Fibroblast of lung (primary cell): ENCODE data around the gene SLC6A13.
"Not testable (repeated sequence)": the region's sequence is repeated elsewhere in the genome, so short reads cannot be mapped to it uniquely, and the experiment has no call there.

ENCODE experiments used
- EZH2 ChIP-seq: IDR thresholded peaks from 2 replicates; pipeline ENCODE4 v1.5.1; 2012; ENCODE audit warnings: low read length, control low read depth, mild to moderate bottlenecking; ENCODE audit errors: missing control alignments
- TF ChIP-seq, protein P1 (sequence below), 2 donors: IDR thresholded peaks in 1 of 2; conservative IDR thresholded peaks in 1 of 2; 1 replicate in 1 of 2; 2 replicates in 1 of 2; pipeline ENCODE4 v1.5.1; 2011 to 2012; ENCODE audit warnings: low read length in 2 of 2, control low read depth in 1 of 2, inconsistent platforms in 1 of 2, low read depth in 1 of 2, mild to moderate bottlenecking in 1 of 2

GRCh38 chr12:299511-299910 is 36.9 kb upstream of the SLC6A13 start:
- TF ChIP-seq, protein P1, sequence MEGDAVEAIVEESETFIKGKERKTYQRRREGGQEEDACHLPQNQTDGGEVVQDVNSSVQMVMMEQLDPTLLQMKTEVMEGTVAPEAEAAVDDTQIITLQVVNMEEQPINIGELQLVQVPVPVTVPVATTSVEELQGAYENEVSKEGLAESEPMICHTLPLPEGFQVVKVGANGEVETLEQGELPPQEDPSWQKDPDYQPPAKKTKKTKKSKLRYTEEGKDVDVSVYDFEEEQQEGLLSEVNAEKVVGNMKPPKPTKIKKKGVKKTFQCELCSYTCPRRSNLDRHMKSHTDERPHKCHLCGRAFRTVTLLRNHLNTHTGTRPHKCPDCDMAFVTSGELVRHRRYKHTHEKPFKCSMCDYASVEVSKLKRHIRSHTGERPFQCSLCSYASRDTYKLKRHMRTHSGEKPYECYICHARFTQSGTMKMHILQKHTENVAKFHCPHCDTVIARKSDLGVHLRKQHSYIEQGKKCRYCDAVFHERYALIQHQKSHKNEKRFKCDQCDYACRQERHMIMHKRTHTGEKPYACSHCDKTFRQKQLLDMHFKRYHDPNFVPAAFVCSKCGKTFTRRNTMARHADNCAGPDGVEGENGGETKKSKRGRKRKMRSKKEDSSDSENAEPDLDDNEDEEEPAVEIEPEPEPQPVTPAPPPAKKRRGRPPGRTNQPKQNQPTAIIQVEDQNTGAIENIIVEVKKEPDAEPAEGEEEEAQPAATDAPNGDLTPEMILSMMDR (conservative IDR thresholded peaks at IDR 0.05 in 1 of 2, IDR thresholded peaks at IDR 0.05 in 1 of 2; ENCODE audit: low read depth in 1 of 2, low read length in 2 of 2): not testable (repeated sequence)
- not testable (repeated sequence) for TF ChIP-seq EZH2
